PFSK-1 (cell line): ENCODE data around the gene CELA2A.

Source experiments
- POLR2AphosphoS5 ChIP-seq: IDR thresholded peaks from 2 replicates; pipeline ENCODE4 v1.6.1; 2012; ENCODE audit warnings: low read depth, mild to moderate bottlenecking, control low read depth, low read length, moderate library complexity
- SIN3A ChIP-seq: IDR thresholded peaks from 2 replicates; pipeline ENCODE4 v1.6.1; 2012; ENCODE audit warnings: mild to moderate bottlenecking, low read length, moderate library complexity, borderline replicate concordance; ENCODE audit not compliant: insufficient read depth
- TAF1 ChIP-seq: IDR thresholded peaks from 2 replicates; pipeline ENCODE4 v1.6.1; 2012; ENCODE audit warnings: low read length, control low read depth, borderline replicate concordance; ENCODE audit not compliant: insufficient read depth
- TF ChIP-seq, protein P1 (sequence below), 2 experiments: IDR thresholded peaks; 2 replicates each; pipeline versions ENCODE4 v1.6.1 to v1.8.0; 2011 to 2012; ENCODE audit warnings: low read depth in 2 of 2, low read length in 2 of 2, control low read depth in 1 of 2, inconsistent platforms in 1 of 2, mild to moderate bottlenecking in 1 of 2, moderate library complexity in 1 of 2; ENCODE audit not compliant: insufficient read depth in 1 of 2

DNA sequence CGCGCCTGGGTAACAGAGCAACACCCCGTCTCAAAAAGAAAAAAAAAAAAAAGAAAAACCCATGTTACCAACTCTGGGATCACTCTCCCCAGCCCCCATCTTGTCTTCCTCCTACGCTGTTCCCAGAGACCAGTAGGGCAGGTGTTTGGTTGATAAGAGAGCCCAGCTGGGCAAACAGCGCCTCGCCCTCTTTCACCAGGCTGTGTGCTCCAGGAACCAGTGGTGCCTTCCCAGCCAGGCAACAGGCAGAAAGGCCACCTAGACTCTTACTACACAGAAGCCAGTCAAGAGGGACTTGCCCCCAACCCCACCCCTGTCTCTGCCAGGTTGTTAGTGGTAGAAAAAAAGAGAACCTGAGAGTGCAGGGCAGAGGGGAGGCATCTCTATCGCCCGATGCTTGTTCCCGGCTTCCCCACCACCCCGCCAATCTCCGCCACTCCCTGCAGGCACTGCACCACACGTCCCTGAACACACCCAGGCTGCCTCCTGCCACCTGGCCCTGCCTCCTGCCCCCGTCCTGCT, 32.3 kb upstream of the CELA2A start:
- TF ChIP-seq, protein P1, sequence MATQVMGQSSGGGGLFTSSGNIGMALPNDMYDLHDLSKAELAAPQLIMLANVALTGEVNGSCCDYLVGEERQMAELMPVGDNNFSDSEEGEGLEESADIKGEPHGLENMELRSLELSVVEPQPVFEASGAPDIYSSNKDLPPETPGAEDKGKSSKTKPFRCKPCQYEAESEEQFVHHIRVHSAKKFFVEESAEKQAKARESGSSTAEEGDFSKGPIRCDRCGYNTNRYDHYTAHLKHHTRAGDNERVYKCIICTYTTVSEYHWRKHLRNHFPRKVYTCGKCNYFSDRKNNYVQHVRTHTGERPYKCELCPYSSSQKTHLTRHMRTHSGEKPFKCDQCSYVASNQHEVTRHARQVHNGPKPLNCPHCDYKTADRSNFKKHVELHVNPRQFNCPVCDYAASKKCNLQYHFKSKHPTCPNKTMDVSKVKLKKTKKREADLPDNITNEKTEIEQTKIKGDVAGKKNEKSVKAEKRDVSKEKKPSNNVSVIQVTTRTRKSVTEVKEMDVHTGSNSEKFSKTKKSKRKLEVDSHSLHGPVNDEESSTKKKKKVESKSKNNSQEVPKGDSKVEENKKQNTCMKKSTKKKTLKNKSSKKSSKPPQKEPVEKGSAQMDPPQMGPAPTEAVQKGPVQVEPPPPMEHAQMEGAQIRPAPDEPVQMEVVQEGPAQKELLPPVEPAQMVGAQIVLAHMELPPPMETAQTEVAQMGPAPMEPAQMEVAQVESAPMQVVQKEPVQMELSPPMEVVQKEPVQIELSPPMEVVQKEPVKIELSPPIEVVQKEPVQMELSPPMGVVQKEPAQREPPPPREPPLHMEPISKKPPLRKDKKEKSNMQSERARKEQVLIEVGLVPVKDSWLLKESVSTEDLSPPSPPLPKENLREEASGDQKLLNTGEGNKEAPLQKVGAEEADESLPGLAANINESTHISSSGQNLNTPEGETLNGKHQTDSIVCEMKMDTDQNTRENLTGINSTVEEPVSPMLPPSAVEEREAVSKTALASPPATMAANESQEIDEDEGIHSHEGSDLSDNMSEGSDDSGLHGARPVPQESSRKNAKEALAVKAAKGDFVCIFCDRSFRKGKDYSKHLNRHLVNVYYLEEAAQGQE (IDR thresholded peaks at IDR 0.05; ENCODE audit: insufficient read depth in 1 of 2, low read depth in 2 of 2, low read length in 2 of 2) = no peak
- TF ChIP-seq POLR2AphosphoS5 (no peak), TAF1 (no peak), SIN3A (no peak)
